Upper lobe of left lung (tissue), 4 donors: ENCODE results near the gene PARD3B.

Source experiments
- POLR2A ChIP-seq, 4 donors: fragments of 450-650 bp; IDR thresholded peaks; one replicate each; pipeline ENCODE4 v1.5.1; 2016 to 2017; ENCODE audit warnings: antibody characterized with exemption in 4 of 4, mild to moderate bottlenecking in 2 of 4
- TF ChIP-seq, protein P1 (sequence below), 6 experiments: fragments of 450-650 bp in 4 of 6; fragments of 200-600 bp in 2 of 6; sonication (generic) in 2 of 6; IDR thresholded peaks; one replicate each; pipeline ENCODE4 v1.5.1; 2016 to 2019; ENCODE audit warnings: antibody characterized with exemption in 6 of 6

DNA sequence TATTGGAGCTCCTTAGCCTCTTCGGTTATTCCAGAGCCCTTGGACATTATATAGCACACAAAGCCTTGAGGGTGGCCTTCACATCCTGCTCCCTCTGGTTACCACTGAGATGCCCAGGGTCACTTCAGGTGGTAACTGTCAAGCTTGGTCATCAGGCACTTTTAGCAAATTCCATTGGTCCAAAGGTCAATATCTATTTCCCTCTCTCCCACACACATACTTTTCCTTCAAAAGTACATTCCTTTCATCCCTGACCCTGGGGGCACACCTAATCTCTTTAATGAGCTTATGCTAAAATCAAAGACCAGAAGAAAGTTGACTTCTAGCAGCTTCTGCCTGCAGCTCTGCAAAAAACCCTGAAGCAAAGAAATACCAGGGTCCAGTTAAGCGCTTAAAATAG is 965.1 kb downstream of the PARD3B start:
- TF ChIP-seq, protein P1, sequence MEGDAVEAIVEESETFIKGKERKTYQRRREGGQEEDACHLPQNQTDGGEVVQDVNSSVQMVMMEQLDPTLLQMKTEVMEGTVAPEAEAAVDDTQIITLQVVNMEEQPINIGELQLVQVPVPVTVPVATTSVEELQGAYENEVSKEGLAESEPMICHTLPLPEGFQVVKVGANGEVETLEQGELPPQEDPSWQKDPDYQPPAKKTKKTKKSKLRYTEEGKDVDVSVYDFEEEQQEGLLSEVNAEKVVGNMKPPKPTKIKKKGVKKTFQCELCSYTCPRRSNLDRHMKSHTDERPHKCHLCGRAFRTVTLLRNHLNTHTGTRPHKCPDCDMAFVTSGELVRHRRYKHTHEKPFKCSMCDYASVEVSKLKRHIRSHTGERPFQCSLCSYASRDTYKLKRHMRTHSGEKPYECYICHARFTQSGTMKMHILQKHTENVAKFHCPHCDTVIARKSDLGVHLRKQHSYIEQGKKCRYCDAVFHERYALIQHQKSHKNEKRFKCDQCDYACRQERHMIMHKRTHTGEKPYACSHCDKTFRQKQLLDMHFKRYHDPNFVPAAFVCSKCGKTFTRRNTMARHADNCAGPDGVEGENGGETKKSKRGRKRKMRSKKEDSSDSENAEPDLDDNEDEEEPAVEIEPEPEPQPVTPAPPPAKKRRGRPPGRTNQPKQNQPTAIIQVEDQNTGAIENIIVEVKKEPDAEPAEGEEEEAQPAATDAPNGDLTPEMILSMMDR (IDR thresholded peaks at IDR 0.05): no peak
- TF ChIP-seq POLR2A (IDR thresholded peaks at IDR 0.05): no peak
